CD4-positive, alpha-beta T cell treated with Interleukin-12 subunit alpha and Interleukin-12 subunit beta, for 1 hour (primary cell): Measurements from ENCODE around the gene PKLR.

ENCODE experiments used
- DNase-seq: peaks from one replicate; pipeline ENCODE4 v3.0.0-alpha.2; 2020

The PKLR gene

DNA sequence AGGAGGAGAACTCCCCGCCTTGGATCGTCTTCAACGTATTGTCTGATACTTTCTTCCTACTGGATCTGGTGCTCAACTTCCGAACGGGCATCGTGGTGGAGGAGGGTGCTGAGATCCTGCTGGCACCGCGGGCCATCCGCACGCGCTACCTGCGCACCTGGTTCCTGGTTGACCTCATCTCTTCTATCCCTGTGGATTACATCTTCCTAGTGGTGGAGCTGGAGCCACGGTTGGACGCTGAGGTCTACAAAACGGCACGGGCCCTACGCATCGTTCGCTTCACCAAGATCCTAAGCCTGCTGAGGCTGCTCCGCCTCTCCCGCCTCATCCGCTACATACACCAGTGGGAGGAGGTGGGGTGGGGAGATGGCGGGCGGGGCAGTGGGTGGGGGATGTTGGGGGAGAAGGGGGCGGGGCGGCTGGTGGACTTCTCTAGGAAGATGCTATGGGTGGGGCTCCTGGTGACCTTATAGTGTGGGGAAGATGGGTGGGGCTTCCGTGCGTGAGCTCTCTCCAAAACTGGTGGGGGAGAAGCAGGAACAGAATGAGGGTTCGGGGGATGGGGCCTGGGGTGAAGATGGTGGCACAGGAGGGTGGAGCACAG lies 18.6 kb downstream of the PKLR start:
- no peak for DNase-seq

DNA sequence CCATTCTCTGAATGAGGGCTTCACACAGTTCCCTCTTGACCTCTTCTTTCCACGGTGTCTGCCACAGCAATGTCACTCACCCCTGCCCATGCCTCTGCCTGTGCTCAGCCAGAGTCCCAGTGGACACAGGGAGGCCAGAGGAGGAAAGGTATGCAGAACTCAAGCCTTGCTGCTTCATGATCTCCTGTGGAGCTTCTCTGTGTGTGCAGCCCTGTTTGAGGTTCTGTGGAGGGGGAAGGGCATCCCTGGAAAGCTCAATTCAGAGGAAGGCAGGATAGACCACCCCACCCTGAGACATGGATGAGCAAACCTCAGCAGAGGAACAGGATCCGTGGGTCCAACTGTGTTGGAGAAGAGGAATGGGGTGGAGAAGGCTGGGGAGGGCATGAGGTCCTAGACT lies 22.0 kb downstream of the PKLR start:
- no peak for DNase-seq

DNA sequence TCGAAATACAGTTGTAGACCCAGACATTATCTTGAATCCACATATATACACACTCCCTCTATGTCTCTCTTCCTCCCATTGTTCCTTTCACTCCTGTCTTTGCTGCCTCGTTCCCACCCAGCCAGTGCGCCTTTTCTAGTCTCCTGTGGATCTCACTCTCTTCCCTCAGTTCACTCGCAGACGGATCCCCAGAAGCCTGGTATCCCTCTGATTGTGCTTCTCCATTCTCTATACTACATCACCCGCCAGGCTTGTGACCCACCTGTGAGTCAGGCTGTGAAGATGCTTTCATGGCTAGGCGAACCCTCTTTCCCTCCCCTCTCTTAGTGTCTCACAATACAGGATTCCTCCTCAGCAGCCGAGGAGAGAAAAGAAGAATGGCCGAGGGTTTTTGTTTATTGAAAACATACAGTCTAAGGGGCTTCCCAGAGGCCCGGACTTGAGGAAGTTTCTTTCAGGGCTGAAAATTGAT lies 22.5 kb downstream of the PKLR start:
- DNase-seq: no peak

DNA sequence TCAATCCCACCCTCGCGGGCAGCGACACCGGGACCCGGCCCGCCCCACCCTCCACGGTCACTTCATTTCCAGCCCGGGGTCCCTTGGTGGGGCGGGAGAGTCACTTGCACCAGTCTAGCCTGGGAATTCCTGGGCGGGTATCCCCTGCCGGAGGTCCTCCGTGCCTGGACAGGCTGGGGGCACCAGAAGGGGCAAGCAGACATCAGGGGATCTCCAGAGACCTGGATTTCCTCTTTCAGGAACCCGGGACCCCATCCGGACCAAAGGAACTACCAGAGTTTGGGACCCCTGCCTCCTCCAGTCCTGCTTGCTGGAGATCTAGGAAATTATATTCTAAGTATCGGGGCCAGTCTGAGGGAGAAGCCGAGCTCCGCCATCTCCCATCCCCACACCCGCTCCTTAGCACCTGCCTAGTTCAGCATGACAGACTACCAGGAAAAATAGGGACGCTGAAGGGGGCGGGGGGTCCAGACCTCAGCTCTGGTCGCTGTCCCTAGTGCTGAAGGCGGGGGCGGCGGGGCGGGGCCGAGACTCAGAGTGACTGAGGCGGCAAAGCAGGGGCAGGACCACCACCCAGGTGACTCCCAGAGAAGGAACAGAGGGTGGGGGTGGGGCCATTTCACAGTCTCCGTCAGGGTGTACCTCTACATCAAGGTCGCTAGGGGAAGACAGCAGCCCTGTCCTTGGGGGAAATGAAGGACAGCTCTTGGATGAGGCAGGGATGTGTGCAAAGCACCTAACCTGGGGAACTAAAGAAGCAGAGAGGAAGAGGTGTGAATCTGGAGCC lies 23.1 kb downstream of the PKLR start:
- peak; percentile 77 for DNase-seq

DNA sequence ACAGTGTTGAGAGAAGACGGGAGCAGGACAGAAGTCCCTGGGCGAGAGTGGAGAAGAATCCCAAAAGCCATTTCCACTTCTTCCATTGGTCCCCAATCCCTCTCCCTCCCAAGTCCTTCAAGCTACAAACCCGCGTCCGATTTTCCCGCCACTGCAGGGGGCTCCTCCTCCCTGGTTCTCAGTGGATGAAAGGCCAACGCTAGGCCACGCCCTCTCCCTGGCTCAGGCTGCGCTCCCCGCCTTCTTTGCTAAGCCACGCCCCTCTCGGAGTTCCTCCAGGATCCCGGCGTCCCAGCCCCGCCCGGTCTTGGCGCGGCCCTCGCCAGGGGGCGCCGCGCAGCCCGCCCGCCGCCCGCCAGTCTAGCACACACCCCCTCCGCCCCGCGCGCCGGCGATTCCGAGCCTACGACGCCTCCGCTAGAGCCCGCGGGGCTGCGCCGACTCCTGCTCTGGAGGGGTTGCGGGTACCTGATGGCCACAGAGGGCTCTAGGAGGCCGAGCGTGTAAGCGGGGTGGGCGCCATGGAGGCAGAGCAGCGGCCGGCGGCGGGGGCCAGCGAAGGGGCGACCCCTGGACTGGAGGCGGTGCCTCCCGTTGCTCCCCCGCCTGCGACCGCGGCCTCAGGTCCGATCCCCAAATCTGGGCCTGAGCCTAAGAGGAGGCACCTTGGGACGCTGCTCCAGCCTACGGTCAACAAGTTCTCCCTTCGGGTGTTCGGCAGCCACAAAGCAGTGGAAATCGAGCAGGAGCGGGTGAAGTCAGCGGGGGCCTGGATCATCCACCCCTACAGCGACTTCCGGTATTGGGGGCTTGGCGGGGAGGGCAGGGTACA lies 24.0 kb downstream of the PKLR start, which contains the start of gene HCN3:
TSS of gene HCN3 (plus strand) at position 394 of the 832 bp plus-strand sequence. CDS start at position 522, 128 bp downstream.
- DNase-seq: peak; percentile 96

DNA sequence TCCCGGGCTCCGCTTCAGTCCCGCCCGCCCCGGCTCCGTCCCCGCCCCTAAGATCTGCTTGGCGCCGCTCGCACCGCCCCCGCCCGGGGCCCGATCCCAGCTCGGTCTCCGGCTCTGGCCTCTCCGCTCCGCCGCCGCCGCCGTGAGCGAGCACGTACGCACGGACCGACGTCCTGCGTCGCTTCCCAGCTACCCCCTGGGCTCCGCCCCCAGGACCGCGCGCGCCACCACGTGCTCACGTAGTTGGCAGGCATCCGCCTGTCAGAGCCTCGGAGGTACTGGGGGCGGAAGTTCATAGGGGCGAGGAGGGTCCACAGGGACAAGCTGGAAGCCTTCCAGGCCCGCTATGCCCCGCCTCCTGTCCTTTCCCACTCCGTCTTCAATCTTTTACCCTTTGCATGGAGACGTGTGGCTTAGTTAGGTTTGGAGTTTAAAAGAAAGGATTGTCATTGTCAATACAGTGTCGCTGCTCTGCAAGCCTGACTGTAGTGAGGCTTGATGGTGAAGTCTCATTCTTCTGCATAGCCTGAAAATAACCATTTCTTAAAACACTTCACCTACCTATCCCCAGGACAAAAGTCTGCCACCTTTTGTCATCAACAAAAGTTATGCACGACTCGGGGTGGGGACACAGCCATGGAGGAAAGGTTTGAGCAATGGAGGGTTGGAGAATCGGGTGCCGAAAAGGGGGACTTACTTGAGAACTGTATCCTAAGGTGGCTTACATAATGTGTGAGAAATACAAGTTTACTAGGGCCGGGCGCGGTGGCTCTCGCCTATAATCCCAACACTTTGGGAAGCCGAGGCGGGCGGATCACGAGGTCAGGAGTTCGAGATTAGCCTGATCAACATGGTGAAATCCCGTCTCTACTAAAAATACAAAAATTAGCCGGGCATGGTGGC lies 27.6 kb downstream of the PKLR start, which contains the start of gene CLK2:
TSS of gene CLK2 (minus strand) at position 162 of the 903 bp plus-strand sequence. CDS start 2,527 bp downstream, outside the sequence.
- DNase-seq: peak; percentile 94

DNA sequence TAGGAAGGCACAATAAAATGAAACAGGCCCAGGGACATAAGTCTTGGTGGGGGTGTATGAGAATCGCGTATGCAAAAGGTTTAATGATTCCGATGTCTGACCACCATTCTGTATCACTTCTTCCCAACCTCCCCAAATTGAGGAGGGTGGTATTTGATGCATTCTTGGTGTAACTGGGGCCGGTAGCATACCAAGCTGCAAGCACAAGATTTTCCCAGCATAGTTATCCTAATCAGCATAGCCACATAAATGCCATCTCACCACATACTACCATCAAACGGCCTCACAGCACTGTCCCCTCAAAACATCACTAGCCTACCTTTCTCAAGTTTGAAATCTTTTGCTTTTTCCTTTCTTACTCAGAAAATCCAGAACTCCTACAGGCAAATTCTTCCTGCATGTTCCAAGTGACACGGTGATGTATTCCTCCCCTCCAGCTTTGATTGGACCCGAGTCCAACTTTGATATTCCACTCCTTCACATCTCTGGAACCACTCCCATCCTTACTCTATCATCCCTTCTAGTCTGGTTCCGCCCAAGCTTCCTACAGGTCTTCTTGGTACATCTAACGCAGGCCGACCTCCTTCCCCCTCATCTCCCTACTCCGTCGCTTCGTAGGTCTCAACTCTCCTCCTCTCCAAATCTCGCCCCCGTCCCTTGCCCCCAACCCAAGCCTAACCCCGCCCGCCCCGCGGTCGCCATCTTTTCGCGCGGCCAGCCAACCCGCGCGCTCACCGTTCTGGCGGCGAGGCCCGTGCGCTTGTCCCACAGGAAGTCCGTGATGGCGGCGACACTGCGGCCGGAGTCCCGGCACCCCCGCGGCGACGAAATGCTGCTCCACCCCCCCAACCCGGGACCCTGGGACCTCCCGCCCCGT lies 28.5 kb downstream of the PKLR start:
- no peak for DNase-seq

DNA sequence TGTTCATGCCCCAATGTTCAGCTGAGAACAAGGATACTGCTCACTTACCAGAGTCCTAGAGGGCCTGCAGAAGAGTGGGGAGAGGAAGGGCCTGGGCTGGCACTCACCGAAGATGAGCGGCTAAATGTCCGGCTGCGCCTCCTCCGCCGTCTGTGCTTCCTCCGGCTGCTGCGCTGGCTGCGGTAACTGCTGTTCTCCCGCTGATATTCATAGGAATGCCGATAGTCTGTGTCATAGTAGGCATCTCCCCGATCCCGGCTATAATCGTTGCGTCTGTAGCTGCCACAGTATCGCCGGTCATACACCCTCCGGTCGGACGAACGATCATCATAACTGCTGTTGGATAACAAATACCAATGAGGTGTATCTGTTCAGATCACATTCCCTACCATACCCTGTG lies 31.9 kb downstream of the PKLR start:
- no peak for DNase-seq

DNA sequence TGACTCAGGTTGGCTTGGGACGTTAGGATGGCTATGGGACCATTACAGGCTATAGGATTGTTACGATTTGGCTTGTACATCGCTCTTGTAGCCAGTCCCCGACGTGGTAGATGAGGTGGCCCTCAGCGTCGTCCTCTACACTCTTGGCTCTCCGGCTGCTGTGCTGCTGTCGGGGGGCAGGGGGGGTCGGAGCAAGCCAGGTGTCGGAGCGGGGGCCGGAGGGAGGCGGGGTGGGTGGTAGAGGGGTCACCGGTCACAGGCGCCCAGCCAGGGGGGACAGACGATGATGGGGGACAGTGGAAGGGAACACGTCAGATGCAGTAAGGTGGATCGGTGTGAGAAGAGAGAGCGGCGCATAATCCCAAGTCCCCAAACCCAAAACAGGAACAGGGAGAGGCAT lies 32.6 kb downstream of the PKLR start:
- no peak for DNase-seq

DNA sequence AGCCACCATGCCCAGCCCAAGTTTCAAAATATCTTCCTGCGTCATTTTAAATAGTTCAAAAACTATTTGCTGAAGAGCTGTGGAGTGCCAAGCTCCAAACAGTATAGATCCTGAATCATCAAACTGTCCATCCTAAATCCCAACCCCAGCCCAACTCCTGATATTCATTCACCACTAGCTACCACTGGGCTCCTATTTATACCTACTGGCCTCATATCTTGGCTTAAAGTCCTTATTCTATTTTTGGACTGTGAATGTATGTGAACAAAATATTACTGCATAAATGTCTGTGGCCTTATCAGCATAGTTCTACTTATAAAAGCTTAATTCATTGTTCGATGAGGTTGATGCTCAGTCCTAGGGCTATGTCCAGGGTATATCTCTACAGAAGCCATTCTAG lies 33.9 kb downstream of the PKLR start:
- DNase-seq: no peak

DNA sequence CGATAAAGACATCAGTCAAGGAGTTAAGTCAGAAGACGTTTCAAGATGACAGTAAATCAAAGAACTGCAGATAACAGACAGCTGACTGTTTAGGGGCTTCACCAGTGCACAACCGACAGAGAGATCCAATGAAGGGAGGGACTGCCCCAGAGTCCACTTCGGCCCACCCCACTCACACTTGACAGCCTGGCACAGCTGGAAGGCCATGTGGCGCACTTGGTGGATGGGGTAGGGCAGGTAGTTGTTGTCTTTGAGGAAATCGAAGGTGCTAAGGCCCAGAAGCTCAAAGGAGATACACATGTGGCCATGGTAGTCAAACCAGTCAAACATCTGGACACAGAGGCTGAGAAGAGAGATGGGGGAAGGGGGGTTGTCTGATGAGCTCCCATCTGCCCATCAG lies 34.7 kb downstream of the PKLR start:
- DNase-seq: no peak

DNA sequence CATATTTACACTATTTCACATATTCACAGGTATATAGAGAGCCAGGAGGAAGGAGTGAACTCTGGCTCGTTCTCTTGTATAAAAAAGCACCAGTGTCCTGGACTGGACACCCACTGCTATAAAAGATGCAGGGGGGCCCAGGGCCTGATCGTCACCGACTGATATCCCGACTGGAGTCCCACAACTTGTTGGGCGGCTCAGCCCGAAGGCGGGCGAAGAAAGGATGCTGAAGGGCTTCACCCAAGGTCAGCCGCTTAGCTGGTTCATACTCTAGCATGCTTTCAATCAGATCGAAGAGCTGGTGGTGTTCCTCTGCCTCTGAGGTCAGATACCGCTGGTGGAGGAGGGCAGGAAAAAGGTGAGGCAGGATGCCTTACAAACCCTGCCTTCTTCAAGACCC lies 38.2 kb downstream of the PKLR start:
- DNase-seq: no peak

DNA sequence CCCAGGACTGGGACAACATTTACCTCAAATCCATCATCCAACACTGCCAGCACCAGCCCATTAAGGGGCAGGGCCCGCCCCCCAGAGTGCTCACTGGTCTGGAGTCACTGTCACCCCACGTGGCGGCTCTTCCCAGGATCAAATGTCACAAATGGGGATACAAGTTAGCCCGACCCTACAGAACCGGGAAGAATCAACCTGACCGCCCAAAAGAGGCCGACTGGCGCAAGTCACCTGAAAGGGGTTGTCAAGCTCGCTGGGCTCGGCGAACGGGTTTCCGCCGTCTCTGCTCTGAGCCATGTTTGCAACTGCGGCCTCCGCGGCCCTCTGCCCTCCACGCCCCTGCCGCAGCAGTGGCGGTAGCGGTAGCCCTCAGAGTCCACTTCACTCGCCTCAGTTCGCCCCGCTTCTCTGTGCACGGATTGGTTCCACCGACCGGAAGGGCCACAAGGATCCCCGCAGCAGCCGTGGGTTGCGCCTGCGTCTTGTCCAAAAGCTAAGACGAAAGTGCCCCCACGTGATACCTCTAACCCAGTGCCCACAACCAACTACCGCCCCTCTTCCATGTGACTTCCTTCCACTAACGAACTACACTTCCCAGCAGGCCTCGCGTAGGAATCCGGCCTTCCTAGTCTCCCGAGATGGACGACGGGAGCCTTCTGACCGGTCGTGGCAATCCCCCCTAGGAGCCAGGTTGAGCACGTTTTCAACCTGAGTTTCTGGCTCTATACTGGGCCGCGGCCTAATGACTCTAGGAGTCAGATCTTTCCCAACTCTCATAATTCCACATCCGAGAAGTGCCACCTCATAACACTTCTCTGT lies 39.2 kb downstream of the PKLR start, which contains the start of gene SCAMP3:
TSS of gene SCAMP3 (minus strand) at position 509 of the 822 bp plus-strand sequence. CDS start at position 300, 209 bp downstream.
- peak; percentile 91 for DNase-seq

DNA sequence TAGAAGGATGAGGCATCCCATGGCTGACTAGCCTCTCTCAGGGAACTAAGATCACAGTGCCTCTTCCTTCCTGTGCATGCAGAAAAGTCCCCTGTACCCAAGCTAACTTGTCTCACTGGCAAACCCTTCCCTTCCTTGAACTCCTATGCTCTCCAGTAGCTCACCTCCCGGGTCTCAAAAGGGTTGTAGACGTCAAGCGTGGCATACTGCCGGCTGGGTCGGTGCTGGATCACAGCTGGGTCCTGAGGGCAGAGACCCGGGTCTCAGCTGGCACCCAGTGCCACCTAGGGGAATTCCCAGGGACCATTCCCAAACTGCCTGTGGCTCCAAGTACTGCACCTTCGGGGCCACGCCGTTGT lies 39.8 kb downstream of the PKLR start:
- peak; percentile 24 for DNase-seq

DNA sequence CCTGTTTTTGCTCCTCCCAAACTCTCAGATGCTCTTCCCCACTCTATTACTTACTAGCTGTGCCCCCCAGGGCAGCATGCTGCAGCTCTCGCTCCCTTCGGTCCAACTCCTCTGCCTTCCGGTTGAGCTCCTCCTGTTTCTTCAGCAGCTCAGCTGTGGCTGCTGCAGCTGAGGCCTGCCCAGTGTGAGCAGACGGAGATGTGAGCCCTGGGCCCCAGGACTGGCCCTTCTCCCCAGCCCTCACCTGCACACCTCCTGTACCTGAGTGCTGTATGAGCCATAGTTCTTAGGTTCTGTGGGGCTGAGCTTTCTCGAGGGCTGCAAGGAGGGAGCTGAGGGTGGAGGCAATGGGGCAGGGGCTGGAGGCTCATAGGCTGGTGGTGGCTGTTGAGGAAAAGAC lies 41.0 kb downstream of the PKLR start:
- no peak for DNase-seq

DNA sequence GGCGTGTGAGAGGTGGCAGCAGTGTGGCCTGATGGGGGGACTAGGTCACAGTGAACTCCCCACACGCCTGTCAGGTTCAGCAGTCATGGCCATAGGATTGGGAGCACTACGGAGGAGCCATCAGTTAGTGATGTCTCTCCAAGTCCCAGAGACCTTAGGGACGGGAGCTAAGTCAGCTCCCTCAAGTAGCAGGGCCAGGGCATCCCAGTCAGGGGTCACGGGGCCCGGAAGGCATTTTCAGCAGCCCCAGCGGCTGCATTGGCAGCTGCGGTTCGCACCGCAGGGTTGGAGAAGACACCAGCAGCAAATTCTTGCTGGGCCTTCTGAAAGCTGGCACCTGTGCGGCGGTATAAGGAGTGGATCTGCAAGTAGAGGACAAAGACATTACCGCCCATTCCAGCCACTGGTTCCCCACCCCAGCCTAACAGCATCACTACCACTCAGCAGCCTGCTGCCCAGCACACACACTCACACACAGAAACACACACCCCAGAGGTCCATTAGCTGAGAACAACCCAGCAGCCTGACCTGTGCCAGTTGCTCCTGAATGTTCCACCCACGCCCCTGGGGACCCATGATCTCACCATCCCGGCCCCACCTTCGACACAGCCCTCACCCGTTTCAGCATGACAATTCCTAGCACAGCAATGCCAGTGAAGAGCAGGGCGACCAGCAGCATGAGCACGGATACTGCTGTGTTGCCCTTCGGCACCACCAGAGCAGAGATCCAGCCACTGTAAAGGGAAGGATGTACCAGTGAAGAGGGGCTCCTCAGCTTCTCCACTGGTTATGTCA lies 45.0 kb downstream of the PKLR start:
- no peak for DNase-seq

DNA sequence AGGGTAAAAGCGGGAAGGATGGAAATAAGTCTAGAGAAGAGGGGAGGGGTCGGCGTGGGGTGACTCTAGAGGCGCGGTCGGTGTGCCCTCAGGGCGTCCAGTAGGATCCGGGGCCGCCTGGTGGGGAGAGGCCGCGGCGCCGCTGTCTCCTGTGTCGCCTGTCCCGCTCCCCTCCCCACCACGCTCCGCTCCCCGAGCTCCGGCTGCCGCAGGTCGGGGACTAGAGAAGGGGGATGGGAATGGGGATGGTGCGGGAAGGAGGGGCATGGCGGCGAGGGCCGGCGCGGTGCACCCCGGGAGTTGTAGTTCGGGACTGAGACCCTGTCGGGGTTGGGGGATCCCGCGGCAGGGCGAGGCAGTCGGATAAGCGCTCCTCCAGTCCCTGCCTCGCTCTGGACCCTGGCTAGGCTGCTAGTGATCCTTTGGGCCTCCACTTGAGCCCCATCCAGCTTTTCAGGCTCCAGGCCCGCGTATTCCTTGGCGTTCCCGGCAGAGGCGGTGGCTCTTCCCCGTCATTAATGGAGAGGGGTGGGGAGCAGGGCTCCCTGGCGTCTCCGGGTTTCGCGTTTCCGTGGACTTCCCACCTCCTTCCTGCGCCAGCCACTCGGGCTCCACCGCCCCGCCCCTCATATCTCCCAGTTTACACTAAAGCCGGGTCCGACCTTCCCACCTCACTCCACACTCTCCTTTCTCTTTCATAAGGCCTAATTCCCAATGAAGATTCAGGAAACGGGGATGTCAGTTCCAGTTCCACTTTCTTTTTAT lies 45.8 kb downstream of the PKLR start, which contains the start of gene ENTREP3:
TSS of gene ENTREP3 (minus strand) at position 241 of the 765 bp plus-strand sequence. CDS start 606 bp downstream, outside the sequence.
- DNase-seq: peak; percentile 84

DNA sequence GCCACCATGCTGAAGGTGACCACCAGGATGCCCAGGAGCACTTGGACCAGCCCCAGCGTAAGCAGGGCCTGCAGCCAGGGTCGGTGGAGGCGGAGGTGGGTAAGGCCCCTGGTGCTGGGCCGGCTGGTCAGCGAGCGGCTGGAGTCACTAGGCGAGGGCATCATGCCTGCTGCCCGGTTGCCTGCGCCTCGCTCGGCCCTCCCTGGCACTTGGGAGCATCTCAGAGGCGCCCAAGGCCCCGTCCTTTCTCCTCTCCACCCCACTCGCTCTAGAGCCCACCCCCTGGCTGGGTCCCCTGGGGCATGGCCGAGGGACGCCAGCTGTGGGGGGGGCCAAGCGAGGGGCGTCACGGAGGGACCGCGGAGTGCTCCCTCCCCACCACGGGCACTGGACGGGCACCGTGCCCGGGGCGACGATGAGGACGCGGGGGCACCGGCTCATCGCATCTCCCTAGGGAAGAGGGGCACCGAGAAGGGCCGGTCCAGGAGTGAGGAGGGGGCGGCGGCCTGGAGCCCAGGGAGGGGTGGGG lies 46.5 kb downstream of the PKLR start:
- no peak for DNase-seq
